ENCODE measurements around the gene UMODL1. TPM values are rescaled to one million over a fixed set of nuclear protein-coding genes. Genes with fewer than 3 reads are reported as not detected.

The UMODL1 gene
- total and polyA plus RNA-seq, 2 donors = 1.4 to 1.7 TPM

DNA sequence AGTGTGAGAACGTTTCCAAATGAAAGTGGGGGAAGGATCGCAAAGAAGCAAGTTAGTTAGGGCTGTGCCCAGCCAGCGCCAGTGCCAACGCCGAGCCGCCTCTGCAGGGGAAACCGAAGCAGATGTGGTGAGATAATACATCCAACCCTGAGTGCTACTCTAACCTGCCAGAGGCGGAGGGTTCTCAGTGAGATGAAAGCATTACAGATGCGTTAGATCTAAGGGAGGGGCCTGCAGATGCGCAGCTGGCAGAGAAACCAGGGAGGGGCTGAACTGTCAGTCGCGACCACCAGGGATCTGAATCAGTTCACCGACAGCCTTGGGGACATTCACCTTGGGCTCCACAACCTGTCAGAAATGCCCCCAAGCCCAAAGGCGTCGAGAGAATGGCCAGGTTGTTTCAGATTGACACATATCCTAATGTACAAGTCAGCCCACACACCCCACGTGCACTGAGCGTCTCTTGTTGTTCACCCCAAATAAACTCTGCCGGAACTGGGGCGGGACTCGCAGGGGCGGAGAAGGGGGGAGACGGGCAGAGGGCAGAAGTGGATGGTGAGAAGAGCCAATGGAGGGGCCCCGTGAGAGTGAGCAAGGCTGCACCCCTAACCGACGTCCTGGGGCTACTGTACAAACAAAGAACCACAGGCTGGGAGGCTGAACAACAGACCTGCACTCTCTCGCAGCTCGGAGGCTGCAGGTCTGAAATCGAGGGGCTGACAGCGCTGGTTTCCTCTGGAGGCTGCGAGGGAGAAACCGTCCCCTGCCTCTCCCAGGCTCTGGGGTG is 8.7 kb upstream of the UMODL1 start:
- H3K36me3 ChIP-seq (ENCODE audit: control insufficient read depth in 2 of 2, insufficient read depth in 2 of 2, low read length in 1 of 2) = no peaks in the 10 kb centered on the region
- peak; percentile 84 to 97 (median 93) for DNase-seq (ENCODE audit: low read depth in 6 of 9, low spot score in 9 of 9)
- WGBS = 4% methylated on average over 31 of the region's 31 CpGs
- no peaks in the 10 kb centered on the region for H3K27me3 ChIP-seq (ENCODE audit: control insufficient read depth in 2 of 2, insufficient read depth in 1 of 2, low read length in 1 of 2)
- peak overlapping the region; percentile 68 to 73 for H3K4me3 ChIP-seq (ENCODE audit: low read length in 2 of 2)
- H3K9me3 ChIP-seq (ENCODE audit: control insufficient read depth in 2 of 2, insufficient read depth in 1 of 2, low read length in 1 of 2) = peaks cover 0 to 3% of the 10 kb centered on the region in 2 donors
- H3K4me1 ChIP-seq (ENCODE audit: control insufficient read depth in 2 of 2, insufficient read depth in 2 of 2, low read length in 2 of 2) = peaks cover 20 to 75% of the 10 kb centered on the region in 2 donors
- peak overlapping the region; percentile 99 to 100 for H3K27ac ChIP-seq (ENCODE audit: low read depth in 1 of 2, low read length in 1 of 2)

DNA sequence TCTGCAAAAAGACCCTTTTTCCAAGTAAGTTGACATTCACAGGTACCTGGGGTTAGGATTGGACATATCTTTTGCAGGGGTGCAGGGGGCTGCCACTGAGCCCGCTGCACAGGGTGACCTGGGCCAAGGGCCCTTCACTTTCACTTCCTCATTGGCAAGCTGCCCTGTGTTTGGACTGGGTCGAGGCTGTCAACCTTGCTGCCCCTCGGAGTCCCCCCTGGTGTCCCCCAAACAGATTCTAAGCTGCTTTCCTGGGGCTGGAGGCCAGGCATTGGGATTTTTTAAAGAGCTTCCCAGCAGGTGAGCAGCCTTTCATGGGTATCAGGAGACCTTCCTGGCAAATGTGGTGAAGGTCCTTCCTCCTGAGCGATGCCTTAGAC is 7.9 kb upstream of the UMODL1 start:
- peak in 3 of 9 donors; percentile 28 to 54 (median 42) for DNase-seq (ENCODE audit: low read depth in 6 of 9, low spot score in 9 of 9)
- 3% methylated on average over 4 of the region's 4 CpGs for WGBS
- peak overlapping the region; percentile 99 to 100 for H3K27ac ChIP-seq (ENCODE audit: low read depth in 1 of 2, low read length in 1 of 2)

DNA sequence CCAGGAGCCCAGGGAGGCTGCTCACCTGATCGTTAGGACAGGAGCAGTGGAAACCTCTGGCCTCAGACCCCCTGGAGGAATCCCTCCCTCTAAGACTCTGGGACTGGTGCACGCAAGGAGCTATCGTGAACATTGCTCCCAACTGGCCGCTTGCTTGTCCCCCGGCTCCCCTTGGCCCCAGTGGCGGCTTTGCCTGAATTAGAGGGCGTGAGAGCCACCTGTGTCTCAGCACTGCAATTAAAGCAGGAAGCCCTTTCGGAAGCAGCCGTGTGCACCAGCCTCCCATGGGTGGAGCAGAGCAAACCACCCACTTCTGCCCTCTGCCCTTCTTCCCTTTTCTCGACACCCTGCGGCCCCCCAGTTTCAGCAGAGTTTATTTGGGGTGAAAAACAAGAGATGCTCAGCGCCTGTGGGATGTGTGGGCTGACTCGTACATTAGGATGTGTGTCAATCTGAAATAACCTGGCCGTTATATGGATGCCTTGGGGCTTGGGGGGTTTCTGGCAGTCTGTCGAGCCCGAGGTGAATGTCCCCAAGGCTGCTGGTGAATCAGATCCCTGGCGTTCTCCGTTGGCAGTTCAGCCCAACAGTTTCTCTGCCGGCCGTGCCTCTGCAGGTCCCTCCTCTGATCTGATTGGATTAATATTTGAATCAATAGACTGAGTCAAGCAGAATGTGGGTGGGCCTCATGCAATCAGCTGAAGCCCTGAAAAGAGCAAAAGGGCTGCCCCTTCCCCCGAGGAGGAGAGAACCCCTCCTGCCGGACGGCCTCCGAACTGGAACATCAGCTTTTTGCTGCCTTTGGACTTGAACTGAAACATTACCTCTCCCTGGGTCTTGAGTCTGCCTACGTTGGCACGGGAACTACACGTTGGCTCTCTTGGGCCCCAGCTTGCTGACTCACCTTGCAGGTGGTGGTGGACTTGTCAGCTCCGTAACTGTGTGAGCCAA is 7.3 kb upstream of the UMODL1 start:
- H3K36me3 ChIP-seq (ENCODE audit: control insufficient read depth in 2 of 2, insufficient read depth in 2 of 2, low read length in 1 of 2) = no peaks in the 10 kb centered on the region
- H3K27me3 ChIP-seq (ENCODE audit: control insufficient read depth in 2 of 2, insufficient read depth in 1 of 2, low read length in 1 of 2) = no peaks in the 10 kb centered on the region
- H3K9me3 ChIP-seq (ENCODE audit: control insufficient read depth in 2 of 2, insufficient read depth in 1 of 2, low read length in 1 of 2) = peaks cover 0 to 3% of the 10 kb centered on the region in 2 donors
- H3K4me1 ChIP-seq (ENCODE audit: control insufficient read depth in 2 of 2, insufficient read depth in 2 of 2, low read length in 2 of 2) = peaks cover 20 to 86% of the 10 kb centered on the region in 2 donors
- DNase-seq (ENCODE audit: low read depth in 6 of 9, low spot score in 9 of 9) = peak in 8 of 9 donors; percentile 38 to 85 (median 60)
- H3K27ac ChIP-seq (ENCODE audit: low read depth in 1 of 2, low read length in 1 of 2) = peak overlapping the region; percentile 99 to 100
- WGBS = 4% methylated on average over 28 of the region's 28 CpGs
- peak overlapping the region; percentile 68 to 73 for H3K4me3 ChIP-seq (ENCODE audit: low read length in 2 of 2)

More for the DNA sequence above, 7.9 kb upstream of the UMODL1 start:
- Histone ChIP-seq H3K4me3 (ENCODE audit: low read length in 2 of 2) (peak overlapping the region; percentile 68 to 73), H3K4me1 (ENCODE audit: control insufficient read depth in 2 of 2, insufficient read depth in 2 of 2, low read length in 2 of 2) (peaks cover 20 to 83% of the 10 kb centered on the region in 2 donors), H3K27me3 (ENCODE audit: control insufficient read depth in 2 of 2, insufficient read depth in 1 of 2, low read length in 1 of 2) (no peaks in the 10 kb centered on the region), H3K36me3 (ENCODE audit: control insufficient read depth in 2 of 2, insufficient read depth in 2 of 2, low read length in 1 of 2) (no peaks in the 10 kb centered on the region), H3K9me3 (ENCODE audit: control insufficient read depth in 2 of 2, insufficient read depth in 1 of 2, low read length in 1 of 2) (peaks cover 0 to 3% of the 10 kb centered on the region in 2 donors)

DNA sequence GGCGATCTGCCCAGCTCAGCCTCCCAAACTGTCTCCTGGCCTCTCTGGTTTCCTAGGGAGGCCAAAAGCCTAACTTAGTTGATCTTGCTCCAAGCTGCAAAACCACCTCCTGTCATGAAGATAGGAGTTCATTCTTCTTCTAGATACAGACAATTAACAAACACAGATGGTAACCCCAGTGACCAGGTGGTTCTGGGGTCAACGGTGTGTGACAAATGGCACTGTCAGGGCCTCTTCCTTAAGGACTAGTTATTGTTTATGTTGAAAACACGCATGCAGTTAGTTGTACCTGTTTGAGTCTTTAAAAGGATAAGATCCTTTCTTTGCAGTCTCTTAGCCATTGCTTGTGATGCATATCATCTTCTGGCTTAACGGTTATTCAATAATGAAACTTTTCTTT is 4.6 kb upstream of the UMODL1 start:
- WGBS = 90% methylated on average over 4 of the region's 4 CpGs
- Histone ChIP-seq H3K36me3 (ENCODE audit: control insufficient read depth in 2 of 2, insufficient read depth in 2 of 2, low read length in 1 of 2) (no peaks in the 10 kb centered on the region), H3K27ac (ENCODE audit: low read depth in 1 of 2, low read length in 1 of 2) (no peak overlapping the region), H3K27me3 (ENCODE audit: control insufficient read depth in 2 of 2, insufficient read depth in 1 of 2, low read length in 1 of 2) (no peaks in the 10 kb centered on the region), H3K9me3 (ENCODE audit: control insufficient read depth in 2 of 2, insufficient read depth in 1 of 2, low read length in 1 of 2) (peaks cover 0 to 3% of the 10 kb centered on the region in 2 donors), H3K4me1 (ENCODE audit: control insufficient read depth in 2 of 2, insufficient read depth in 2 of 2, low read length in 2 of 2) (peaks cover 11 to 63% of the 10 kb centered on the region in 2 donors), H3K4me3 (ENCODE audit: low read length in 2 of 2) (no peak overlapping the region)
- DNase-seq (ENCODE audit: low read depth in 6 of 9, low spot score in 9 of 9) = no peak

DNA sequence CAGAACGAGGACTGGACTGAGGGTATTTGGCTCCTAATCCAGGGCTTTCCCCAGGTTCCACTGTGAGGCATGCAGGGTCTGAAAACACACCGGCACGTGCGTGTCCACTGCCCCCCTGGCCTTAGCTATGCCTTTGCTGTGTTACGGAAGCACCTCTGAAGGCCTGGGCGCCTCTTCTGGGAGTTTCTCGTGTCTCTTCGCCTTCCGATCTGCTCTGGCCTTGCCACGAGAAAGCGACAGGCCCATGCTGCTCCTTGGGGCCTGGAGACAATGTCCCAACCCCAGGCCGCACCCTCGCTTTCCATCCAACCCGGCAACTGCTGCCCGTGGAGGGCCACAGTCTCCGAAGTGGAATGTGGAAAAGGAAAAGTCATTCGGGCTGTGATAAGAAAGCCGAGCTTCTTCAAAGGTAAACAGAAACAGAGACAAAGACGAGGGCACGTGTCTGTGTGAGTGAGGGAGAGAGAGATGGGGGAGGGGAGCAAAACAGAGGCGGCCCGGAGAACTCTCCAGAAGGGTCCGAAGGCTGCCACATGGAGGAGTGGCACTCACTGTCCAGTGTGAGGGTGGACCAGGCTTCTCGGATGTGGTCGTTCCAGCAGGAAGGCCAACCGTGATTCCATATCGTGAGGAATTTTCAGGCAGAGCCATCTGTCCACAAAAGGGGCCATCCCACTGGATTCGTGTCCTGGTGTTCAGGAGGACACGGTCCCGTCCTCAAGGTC is 3.4 kb upstream of the UMODL1 start:
- Histone ChIP-seq H3K9me3 (ENCODE audit: control insufficient read depth in 2 of 2, insufficient read depth in 1 of 2, low read length in 1 of 2) (peaks cover 0 to 3% of the 10 kb centered on the region in 2 donors), H3K27ac (ENCODE audit: low read depth in 1 of 2, low read length in 1 of 2) (no peak overlapping the region), H3K36me3 (ENCODE audit: control insufficient read depth in 2 of 2, insufficient read depth in 2 of 2, low read length in 1 of 2) (no peaks in the 10 kb centered on the region), H3K4me3 (ENCODE audit: low read length in 2 of 2) (no peak overlapping the region), H3K4me1 (ENCODE audit: control insufficient read depth in 2 of 2, insufficient read depth in 2 of 2, low read length in 2 of 2) (peaks cover 6 to 51% of the 10 kb centered on the region in 2 donors), H3K27me3 (ENCODE audit: control insufficient read depth in 2 of 2, insufficient read depth in 1 of 2, low read length in 1 of 2) (no peaks in the 10 kb centered on the region)
- WGBS = 98% methylated on average over 30 of the region's 30 CpGs
- no peak for DNase-seq (ENCODE audit: low read depth in 6 of 9, low spot score in 9 of 9)

DNA sequence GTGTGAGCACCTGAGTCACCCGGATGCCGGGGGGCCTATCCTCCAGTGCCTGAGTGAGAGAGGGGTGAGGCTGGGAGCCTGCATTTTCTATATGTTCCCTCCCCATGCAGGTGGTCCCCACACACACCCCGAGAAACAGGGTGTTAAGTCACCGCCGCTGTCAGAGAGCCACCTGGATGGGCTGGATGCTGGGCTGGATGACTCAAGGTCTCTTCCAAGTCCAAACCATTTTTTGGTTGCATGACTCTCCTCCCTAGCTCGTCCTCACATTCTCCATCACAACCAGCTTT is 2.9 kb upstream of the UMODL1 start:
- Histone ChIP-seq H3K4me3 (ENCODE audit: low read length in 2 of 2) (no peak overlapping the region), H3K36me3 (ENCODE audit: control insufficient read depth in 2 of 2, insufficient read depth in 2 of 2, low read length in 1 of 2) (no peaks in the 10 kb centered on the region), H3K27me3 (ENCODE audit: control insufficient read depth in 2 of 2, insufficient read depth in 1 of 2, low read length in 1 of 2) (no peaks in the 10 kb centered on the region), H3K4me1 (ENCODE audit: control insufficient read depth in 2 of 2, insufficient read depth in 2 of 2, low read length in 2 of 2) (peaks cover 6 to 52% of the 10 kb centered on the region in 2 donors), H3K27ac (ENCODE audit: low read depth in 1 of 2, low read length in 1 of 2) (no peak overlapping the region), H3K9me3 (ENCODE audit: control insufficient read depth in 2 of 2, insufficient read depth in 1 of 2, low read length in 1 of 2) (peaks cover 0 to 3% of the 10 kb centered on the region in 2 donors)
- DNase-seq (ENCODE audit: low read depth in 6 of 9, low spot score in 9 of 9) = no peak
- 96% methylated on average over 6 of the region's 6 CpGs for WGBS

DNA sequence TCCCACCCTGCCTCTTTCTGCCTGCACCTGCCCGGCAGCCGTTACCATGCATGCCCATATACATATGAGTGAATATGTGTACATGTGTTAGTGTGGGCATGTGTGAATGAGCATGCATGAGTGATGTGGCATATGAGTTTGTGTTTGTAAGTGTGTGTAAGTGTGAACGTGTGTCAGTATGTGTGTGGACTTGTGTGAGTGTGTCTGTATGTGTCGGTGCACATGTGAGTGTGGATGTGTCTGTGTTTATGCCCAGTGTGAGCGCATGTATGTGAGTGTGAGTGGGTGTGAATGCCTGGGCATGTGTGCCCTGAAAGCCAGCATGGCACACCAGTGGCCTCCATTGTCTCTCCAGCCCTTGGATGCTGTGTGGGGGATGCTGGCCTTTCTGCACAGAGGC is 2.5 kb upstream of the UMODL1 start:
- 98% methylated on average over 5 of the region's 5 CpGs for WGBS
- Histone ChIP-seq H3K36me3 (ENCODE audit: control insufficient read depth in 2 of 2, insufficient read depth in 2 of 2, low read length in 1 of 2) (no peaks in the 10 kb centered on the region), H3K27ac (ENCODE audit: low read depth in 1 of 2, low read length in 1 of 2) (no peak overlapping the region), H3K4me1 (ENCODE audit: control insufficient read depth in 2 of 2, insufficient read depth in 2 of 2, low read length in 2 of 2) (peaks cover 9 to 52% of the 10 kb centered on the region in 2 donors), H3K4me3 (ENCODE audit: low read length in 2 of 2) (no peak overlapping the region), H3K9me3 (ENCODE audit: control insufficient read depth in 2 of 2, insufficient read depth in 1 of 2, low read length in 1 of 2) (peaks cover 0 to 3% of the 10 kb centered on the region in 2 donors), H3K27me3 (ENCODE audit: control insufficient read depth in 2 of 2, insufficient read depth in 1 of 2, low read length in 1 of 2) (no peaks in the 10 kb centered on the region)
- DNase-seq (ENCODE audit: low read depth in 6 of 9, low spot score in 9 of 9) = no peak

DNA sequence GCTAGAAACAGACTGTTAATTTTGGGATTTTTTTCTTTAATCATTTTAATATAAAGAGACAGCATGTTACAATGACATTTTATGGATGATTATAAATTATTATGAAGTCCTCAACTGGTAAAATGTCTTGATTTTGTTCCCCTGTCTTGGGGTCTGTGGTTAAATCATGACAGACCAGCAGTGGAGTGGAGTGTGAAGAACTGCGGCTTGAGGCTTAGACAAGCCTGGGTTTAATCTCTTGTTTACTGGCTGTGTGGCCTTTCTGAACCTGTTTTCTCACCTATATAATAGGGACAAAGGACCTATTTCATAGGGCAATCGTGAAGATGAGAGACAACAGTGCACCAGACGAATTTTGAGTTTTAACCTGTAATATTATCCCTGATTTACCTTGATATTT is 1.8 kb upstream of the UMODL1 start:
- peaks cover 10 to 52% of the 10 kb centered on the region in 2 donors for H3K4me1 ChIP-seq (ENCODE audit: control insufficient read depth in 2 of 2, insufficient read depth in 2 of 2, low read length in 2 of 2)
- WGBS = 85% methylated on average over 3 of the region's 3 CpGs
- H3K27ac ChIP-seq (ENCODE audit: low read depth in 1 of 2, low read length in 1 of 2) = no peak overlapping the region
- H3K36me3 ChIP-seq (ENCODE audit: control insufficient read depth in 2 of 2, insufficient read depth in 2 of 2, low read length in 1 of 2) = no peaks in the 10 kb centered on the region
- peaks cover 0 to 3% of the 10 kb centered on the region in 2 donors for H3K9me3 ChIP-seq (ENCODE audit: control insufficient read depth in 2 of 2, insufficient read depth in 1 of 2, low read length in 1 of 2)
- DNase-seq (ENCODE audit: low read depth in 6 of 9, low spot score in 9 of 9) = no peak
- H3K27me3 ChIP-seq (ENCODE audit: control insufficient read depth in 2 of 2, insufficient read depth in 1 of 2, low read length in 1 of 2) = no peaks in the 10 kb centered on the region
- H3K4me3 ChIP-seq (ENCODE audit: low read length in 2 of 2) = no peak overlapping the region
